MCF 10A (cell line): Measurements from ENCODE around the gene IRX5. TPM values are rescaled to one million over a fixed set of nuclear protein-coding genes. Genes with fewer than 3 reads are reported as not detected.

Source experiments
- BruUV-seq: library from RNA; stranded (reverse); fragments of 400-500 nt; replicated peaks from 2 replicates; lab custom pipeline; 2021; lab: Mats Ljungman, UMichigan
- CTCF ChIA-PET: fragments of 300-600 bp; sonication (Branson Sonifier 250); formaldehyde crosslinking; extraction: SDS; loops from one replicate; lab custom pipeline; 2021; ENCODE audit warnings: antibody characterized with exemption, inconsistent platforms; lab: Yijun Ruan, JAX
- POLR2A ChIA-PET: fragments of 300-600, 350-650 bp; sonication (Branson Sonifier 250); formaldehyde crosslinking; extraction: SDS; loops from one replicate; lab custom pipeline; 2020; ENCODE audit warnings: antibody characterized with exemption, inconsistent platforms; lab: Yijun Ruan, JAX
- DNase-seq: peaks from one replicate; pipeline ENCODE4 v3.0.0-alpha.2; 2018; ENCODE audit not compliant: unreplicated experiment
- H3K27ac Mint-ChIP-seq: one replicate; pipeline ENCODE4 v1.8.0; 2022; ENCODE audit warnings: mild to moderate bottlenecking, low read depth, mixed read lengths; ENCODE audit not compliant: unreplicated experiment
- H3K27me3 Mint-ChIP-seq: one replicate; pipeline ENCODE4 v1.8.0; 2022; ENCODE audit warnings: mixed read lengths; ENCODE audit not compliant: insufficient read depth, unreplicated experiment
- H3K36me3 Mint-ChIP-seq: one replicate; pipeline ENCODE4 v1.8.0; 2022; ENCODE audit warnings: mild to moderate bottlenecking, moderate library complexity, mixed read lengths; ENCODE audit not compliant: insufficient read depth, unreplicated experiment
- H3K4me1 Mint-ChIP-seq: one replicate; pipeline ENCODE4 v1.8.0; 2022; ENCODE audit warnings: mixed read lengths; ENCODE audit not compliant: insufficient read depth, unreplicated experiment
- H3K4me3 Mint-ChIP-seq: one replicate; pipeline ENCODE4 v1.8.0; 2022; ENCODE audit warnings: mild to moderate bottlenecking, moderate library complexity, mixed read lengths; ENCODE audit not compliant: unreplicated experiment
- H3K9me3 Mint-ChIP-seq: one replicate; pipeline ENCODE4 v1.8.0; 2022; ENCODE audit warnings: mixed read lengths; ENCODE audit not compliant: unreplicated experiment
- CTCF ChIP-seq: fragments of 200-600 bp; IDR thresholded peaks from one replicate; pipeline ENCODE4 v1.8.0; 2022; ENCODE audit warnings: antibody characterized with exemption, mild to moderate bottlenecking; ENCODE audit not compliant: unreplicated experiment
- intact Hi-C: fragments of 100-400 bp; cut with micrococcal nuclease; formaldehyde crosslinking; loops from 2 replicates; pipeline ENCODE4 v1.14.1; 2022
- total RNA-seq: library from RNA; stranded (reverse); gene quantifications from 2 replicates; pipeline ENCODE4 v1.2.3, GENCODE V29; 2022

Gene IRX5
- total RNA-seq, 1 experiment from 2014 or later, result 7.8 TPM

- H3K36me3 Mint-ChIP-seq, result peaks cover 58% of the 10 kb centered on the region
- no TSS peak for BruUV-seq
- POLR2A ChIA-PET, result interaction anchor here (0.7 to 10.7 kb wide), 4 partner anchors 8 to 530 kb away, joined by 3 to 334 read pairs (median 42); no protein-coding TSS in a partner anchor
These were observed 7.8 kb downstream of the IRX5 start for GRCh38 chr16:54938212-54939028.

GRCh38 chr16:54939029-54939346 is 8.3 kb downstream of the IRX5 start:
- intact Hi-C loops, result loop anchor here (5.0 to 10.0 kb wide), 2 partner anchors 606 to 1387 kb away; no protein-coding TSS in a partner anchor
- Mint-ChIP-seq H3K27me3 (no peaks in the 10 kb centered on the region), H3K4me3 (no peak overlapping the region), H3K27ac (no peak overlapping the region), H3K4me1 (peaks cover 5% of the 10 kb centered on the region), H3K36me3 (peaks cover 56% of the 10 kb centered on the region), H3K9me3 (no peaks in the 10 kb centered on the region)
- DNase-seq, result no peak
- no peak for TF ChIP-seq CTCF
- BruUV-seq, result no TSS peak
- CTCF ChIA-PET, result interaction anchor here (0.9 to 5.6 kb wide), 4 partner anchors 8 to 1047 kb away, joined by 3 to 53 read pairs (median 23); no protein-coding TSS in a partner anchor
- POLR2A ChIA-PET, result interaction anchor here (0.7 to 10.7 kb wide), 3 partner anchors 16 to 531 kb away, joined by 3 to 334 read pairs (median 3); no protein-coding TSS in a partner anchor

More at GRCh38 chr16:54938212-54939028, 7.8 kb downstream of the IRX5 start:
- DNase-seq, result no peak
- Mint-ChIP-seq H3K27me3 (no peaks in the 10 kb centered on the region), H3K4me3 (peak overlapping the region; percentile 88), H3K27ac (no peak overlapping the region), H3K9me3 (no peaks in the 10 kb centered on the region), H3K4me1 (peaks cover 10% of the 10 kb centered on the region)
- TF ChIP-seq CTCF, result no peak
- intact Hi-C loops, result loop anchor here (5.0 to 10.0 kb wide), 2 partner anchors 606 to 1386 kb away; no protein-coding TSS in a partner anchor
- CTCF ChIA-PET, result interaction anchor here (0.7 to 5.6 kb wide), 6 partner anchors 8 to 1193 kb away, joined by 3 to 53 read pairs (median 12); no protein-coding TSS in a partner anchor

- no peaks in the 10 kb centered on the region for H3K9me3 Mint-ChIP-seq
- peaks cover 5% of the 10 kb centered on the region for H3K4me1 Mint-ChIP-seq
- no peak for TF ChIP-seq CTCF
- H3K27me3 Mint-ChIP-seq, result no peaks in the 10 kb centered on the region
- peaks cover 49% of the 10 kb centered on the region for H3K36me3 Mint-ChIP-seq
- ChIA-PET CTCF (interaction anchor here (0.7 to 1.2 kb wide), 4 partner anchors 31 to 1079 kb away, joined by 3 to 4 read pairs (median 4); no protein-coding TSS in a partner anchor), POLR2A (interaction anchor here (0.9 to 10.7 kb wide), 4 partner anchors 8 to 17 kb away, joined by 3 to 334 read pairs (median 4); no protein-coding TSS in a partner anchor)
- H3K27ac Mint-ChIP-seq, result no peak overlapping the region
- intact Hi-C loops, result loop anchor here (5.0 to 10.0 kb wide), 2 partner anchors 605 to 1387 kb away; no protein-coding TSS in a partner anchor
- H3K4me3 Mint-ChIP-seq, result no peak overlapping the region
- no peak for DNase-seq
- no TSS peak for BruUV-seq
These were observed 9.0 kb downstream of the IRX5 start for GRCh38 chr16:54939510-54940278.
